ENCODE results near the gene SIX5.
A peak's percentile ranks its signal among the peaks of the same experiment; 100 is the strongest.

The SIX5 gene

DNA sequence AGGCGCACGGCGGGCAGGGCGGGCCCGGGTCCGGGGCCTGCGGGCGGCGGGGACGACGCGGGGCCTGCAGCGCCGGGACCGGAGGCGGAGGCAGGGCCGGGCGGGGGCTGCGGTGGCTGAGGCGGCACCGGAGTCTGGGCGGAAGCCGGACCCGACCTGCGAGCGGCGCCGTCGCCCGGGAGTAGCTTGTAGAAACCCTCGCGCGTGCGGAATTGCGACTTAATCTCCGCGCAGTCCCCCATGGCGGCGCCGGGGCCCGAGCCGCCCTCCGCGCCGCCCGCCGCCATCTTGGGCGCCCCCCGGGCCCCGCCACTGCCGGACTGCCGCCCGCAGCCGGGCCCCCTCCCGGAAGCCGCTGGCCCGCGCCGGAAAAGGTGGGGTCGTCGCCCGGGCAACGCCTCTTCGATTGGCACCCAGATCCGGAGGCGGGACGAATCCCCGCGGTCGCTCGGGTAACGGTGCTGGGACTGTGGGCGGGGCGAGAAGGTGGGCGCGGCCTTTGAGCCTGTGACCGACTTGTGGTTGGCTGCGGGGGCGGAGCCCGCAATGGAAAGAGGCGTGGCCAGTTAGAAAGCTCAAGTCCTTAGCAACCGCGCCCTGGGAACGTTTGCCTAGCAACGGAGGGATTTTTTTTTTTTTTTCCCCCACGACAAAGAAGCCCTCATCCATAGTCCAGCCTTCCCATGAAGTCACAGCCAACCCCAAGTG is 23.6 kb upstream of the SIX5 start, which contains the start of gene DMWD:
DMWD (minus strand) TSS at position 376 of the 708 bp plus-strand sequence; CDS start at position 287, 89 bp downstream.
- DNase-seq (ENCODE audit: low read depth), result peak; percentile 91

DNA sequence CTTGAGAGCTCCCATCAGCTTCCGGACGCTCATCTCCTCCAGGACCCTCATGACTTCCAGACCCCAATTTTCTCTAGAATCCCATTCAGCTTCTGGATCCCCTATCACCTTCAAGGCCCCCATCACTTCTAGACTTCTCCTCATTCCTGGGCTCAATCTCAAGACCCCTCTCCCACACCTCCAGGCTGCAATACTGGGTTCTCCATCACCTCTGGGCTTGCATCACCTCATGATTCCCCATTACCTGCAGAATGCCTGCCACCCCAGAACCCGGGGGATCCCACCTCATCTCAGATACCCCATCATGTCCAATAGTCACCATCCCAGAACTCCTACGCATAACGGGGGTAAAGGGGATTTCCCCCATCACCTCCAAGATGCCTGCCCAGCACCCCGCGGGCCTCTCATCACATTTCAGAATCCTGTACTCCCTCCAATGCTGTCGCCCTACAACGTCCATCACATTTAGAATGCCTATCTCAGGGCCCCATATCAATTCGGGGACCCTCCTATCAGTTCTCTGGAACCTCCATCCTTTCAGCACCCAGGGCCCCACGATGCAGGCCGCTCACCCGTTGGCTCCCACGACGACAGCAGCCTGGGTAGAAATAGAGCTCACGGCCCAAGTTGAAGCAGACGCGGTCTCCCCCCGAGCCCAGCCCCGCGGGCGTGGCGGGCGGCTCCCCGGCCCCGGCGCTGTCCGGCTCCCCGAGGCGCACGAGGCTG is 22.9 kb upstream of the SIX5 start:
- DNase-seq (ENCODE audit: low read depth), result no peak

DNA sequence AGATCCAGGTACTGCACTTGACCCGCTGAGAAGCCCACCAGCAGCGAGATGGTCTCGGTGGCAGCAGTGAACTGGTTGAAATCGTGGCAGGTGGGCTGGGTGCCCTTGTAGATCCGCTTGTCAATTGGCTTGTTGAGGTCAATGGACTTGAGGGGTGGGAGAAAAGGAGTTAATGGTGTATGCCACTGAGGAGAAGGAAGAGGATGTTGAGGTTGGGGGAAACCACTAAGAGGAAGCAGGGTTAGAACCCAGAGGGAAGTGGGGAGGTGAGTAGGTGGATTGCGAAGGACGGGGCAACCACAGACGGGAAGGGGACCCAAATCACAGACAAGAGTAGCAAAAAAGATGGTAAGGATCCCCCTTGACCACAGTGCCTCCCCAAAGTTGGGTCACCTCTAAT is 21.9 kb upstream of the SIX5 start:
- DNase-seq (ENCODE audit: low read depth), result no peak

DNA sequence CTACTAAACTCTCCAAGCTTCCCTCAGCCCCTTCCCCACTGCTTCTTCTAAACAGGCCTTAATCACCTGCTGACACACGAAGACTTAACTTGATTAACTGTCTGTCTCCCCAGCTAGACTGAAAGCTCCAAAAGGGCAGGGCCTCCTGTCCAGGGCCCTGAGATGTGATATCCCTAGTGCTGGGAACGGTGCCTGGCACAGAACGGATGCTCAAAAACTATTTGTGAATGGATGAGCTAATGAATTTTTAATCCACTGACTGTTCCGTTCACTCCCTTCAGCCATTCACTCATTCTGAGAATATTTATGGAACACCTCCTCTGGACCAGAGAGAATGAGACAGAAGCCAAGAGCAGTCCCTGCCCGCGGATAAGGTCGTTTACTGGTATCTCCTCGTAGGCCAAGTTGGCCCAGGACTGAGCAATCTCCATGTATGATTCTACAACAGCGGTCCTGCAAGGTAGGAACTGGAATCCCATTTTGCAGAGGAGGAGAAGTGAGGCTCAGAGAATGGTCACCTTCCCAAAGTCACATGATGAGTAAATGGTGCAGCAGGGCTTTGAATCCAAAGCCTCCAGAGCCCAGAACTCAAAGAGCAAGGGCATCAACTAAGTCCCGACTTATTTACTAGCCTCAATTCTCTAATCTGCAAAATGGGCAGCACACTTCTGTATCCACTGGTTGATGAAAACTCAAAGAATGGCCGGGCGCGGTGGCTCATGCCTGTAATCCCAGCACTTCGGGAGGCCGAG is 20.2 kb upstream of the SIX5 start:
- no peak for DNase-seq (ENCODE audit: low read depth)

DNA sequence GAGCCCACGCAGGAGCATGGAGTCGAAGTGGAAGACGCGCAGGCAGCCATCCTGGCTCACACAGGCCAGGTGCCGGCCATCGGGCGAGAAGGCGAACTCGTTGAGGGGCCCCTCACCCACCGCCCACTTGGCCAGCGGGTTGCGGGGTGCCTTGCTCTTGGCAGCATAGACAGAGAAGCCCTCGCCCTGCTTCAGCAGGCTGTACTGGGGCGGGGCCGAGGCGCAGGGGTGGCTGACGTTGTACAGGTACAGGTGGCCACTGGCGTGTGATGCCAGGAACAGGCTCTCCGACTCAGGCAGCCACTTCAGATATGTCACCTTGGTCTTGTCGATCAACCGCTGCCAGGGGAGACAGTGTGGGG is 17.5 kb upstream of the SIX5 start:
- no peak for DNase-seq (ENCODE audit: low read depth)

DNA sequence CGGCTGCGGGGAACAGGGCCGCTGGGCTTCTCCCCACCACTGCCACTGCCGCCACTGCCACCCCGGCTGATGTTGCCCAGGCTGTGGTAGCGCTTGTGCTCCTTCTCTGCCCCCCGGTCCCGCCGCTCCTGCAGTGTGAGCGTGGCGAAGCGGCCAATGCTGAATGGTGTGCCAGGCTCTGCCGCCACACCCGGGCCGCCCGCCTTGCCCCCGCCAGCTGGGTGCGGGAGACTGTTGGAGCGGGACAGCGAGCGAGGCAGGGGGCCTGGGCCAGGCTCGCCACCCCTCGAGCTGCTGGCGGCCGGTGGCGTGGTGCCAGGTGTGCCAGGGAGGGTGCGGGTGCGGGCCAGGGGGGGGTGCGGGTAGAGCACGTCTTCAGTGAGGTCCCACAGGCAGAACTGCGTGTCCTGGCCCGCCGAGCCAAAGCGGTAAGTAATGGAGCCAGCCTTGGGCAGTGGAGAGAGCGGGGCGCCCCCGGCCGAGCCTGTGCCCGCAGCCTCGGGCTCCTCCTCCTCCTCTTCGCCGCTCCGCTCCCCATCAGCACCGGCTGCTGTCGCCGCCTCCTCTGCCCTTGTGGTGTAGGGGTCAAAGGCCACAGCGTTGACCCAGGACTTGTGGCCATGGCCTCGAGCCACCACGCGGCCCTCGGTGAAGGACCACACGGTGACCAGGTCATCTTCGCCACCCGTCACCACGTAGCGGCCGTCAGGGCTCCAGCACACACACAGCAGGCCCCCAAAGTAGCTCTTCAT is 16.9 kb upstream of the SIX5 start:
- no peak for DNase-seq (ENCODE audit: low read depth)

DNA sequence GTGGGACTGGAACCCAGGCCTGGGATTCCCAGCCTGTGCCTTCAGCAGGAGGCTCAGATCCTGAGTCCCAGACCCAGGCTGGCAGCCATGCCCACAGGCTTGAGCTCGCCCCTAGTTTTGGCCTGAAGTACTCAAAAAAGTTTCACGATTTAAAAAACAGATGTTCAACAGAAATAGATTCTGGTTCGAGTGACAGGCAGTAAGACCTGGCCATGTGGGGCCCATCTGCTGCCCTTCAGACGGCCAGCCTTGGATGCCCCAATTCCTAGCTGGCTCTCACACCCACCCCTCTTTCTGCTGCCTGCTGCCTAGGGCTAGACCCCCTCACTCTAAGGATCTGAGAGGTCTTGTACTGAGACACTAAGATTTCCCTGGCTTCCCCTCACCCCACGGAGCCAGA is 16.0 kb upstream of the SIX5 start:
- no peak for DNase-seq (ENCODE audit: low read depth)

DNA sequence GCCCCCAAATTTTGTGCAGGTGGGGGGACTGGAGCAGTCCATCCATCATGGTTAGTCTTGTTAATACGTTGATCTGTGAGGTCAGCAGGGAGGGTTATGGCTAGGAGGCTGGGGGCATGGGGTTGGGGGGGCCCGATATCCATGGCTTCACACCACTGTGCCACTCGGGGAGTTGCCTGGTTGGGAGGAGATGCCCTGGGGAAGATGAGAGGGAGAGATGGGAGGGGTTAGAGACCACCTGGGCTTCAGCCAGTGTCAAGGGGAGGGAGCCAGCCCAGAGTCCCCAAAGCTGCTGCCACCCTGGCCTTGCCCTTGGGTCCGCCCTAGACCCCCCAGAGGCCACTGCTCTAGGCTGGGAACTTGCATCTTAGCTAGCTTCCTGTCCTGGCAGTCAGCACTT is 15.0 kb upstream of the SIX5 start:
- no peak for DNase-seq (ENCODE audit: low read depth)

DNA sequence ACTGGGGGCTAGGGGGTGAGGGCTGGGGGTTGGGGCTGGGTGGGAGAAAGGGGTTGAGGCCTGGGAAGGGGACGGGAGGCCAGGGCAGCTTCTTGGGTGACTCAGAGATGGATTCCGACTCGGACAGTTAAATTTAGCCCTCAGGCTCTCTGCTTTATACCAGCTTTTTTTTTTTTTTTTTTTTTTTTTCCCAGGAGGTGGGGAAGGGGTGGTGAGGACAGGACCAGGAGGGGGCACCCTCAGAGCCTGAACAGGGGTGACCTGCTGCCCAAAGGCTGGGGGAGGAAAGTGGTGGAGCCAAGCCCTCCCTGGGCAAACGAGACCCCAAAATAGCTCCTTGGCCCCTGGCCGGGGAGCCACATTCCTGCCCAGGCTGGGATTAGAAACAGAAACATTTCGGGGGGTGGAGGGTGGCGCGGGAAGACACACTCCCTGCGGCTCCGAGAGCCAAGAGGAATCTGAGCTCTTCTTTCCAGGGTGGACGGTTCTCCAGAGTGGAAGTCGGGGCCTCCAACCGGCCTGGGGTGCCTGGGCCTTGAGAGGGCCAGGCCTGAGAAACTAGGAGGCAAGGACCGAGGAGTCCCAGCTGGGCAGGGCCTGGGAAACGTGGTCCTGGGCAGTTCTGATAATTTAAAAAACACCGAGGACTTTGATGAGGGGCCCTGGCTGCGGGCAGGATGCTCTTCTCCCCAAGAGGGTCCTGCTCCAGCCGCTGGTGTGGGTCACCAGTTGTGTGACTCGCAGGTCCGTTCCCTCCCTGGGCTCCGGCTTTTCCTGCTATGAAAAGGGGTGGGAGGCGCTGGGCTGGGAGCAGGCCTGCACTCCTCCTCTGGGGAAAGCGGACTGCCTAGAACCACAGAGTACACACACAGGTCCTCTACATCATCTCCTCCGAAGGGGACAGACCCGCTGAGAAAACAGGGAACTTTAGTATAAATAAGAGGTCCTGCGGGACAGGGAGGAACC is 14.1 kb upstream of the SIX5 start:
- no peak for DNase-seq (ENCODE audit: low read depth)

DNA sequence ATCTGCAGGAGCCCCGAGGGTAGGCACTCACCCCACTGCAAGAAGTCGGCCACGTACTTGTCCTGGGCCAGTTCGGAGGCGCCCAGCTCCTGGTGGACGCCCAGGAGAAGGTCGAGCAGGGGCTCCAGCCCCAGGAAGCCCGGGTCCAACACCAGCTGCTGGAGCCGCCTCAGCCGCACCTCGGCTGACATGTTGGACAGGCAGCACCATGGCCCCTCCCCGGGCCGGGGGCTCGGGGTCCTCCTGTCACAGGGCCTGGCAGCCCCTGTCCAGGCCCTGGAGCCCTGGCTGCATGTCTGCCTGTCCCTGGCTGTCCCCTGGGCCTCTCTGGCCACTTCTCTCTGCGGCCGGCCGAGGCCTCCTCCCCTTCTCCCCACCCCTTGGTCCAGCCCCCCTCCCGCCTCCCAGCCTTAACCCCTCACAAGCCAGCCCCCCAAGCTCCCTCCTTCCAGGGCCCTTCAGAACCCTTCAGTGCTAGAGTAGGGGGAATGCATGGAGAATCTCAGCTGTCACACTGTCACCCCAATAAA is 13.2 kb upstream of the SIX5 start, which contains the start of gene DMPK:
DMPK (minus strand) TSS at position 329 of the 530 bp plus-strand sequence; CDS start at position 191, 138 bp downstream.
- no peak for DNase-seq (ENCODE audit: low read depth)

DNA sequence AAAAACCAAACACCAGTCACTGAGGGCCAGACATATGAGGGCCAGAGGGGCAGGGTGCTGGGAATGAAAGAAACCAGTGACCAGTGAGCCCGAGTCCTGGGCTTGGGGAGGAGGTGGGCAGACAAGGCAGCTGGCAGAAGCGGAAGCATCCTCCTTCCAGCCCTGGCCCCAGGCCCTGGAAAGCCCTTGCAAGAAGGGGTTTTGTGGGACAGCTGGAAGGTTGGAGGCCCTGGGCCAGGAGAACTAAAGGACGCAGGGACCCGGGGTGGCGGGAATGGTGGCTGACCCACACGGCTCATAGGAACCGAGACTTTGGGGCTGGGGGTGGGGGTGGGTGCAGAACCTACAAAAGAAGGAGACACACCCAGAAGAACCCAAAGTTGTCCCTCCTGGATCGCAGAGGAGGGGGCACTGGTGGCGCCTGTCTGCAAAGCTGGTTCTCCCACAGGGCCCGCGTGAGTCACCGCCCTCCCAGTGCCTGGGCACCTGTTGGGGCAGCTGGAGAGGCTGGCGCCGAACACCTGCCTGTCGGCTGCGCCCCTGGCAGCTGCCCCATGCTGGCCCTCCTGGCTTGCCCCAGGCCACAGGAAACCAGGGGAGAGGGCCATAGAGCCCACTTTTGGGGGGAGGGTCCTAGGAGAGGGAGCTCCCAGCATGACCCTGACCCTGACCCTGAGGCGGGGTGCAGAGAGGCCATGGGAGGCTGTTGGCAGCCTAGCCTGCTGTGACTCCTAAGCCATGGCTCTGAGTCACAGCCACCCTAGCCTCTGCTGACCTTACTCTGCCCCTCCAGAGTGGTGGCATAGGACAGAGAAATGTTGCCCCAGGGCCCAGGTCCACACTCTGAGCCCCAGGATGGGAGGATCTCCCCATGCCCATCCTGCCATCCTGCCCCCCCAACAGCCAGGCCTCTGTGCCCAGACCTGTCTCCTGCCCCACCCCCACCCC is 12.4 kb upstream of the SIX5 start:
- DNase-seq (ENCODE audit: low read depth), result no peak

DNA sequence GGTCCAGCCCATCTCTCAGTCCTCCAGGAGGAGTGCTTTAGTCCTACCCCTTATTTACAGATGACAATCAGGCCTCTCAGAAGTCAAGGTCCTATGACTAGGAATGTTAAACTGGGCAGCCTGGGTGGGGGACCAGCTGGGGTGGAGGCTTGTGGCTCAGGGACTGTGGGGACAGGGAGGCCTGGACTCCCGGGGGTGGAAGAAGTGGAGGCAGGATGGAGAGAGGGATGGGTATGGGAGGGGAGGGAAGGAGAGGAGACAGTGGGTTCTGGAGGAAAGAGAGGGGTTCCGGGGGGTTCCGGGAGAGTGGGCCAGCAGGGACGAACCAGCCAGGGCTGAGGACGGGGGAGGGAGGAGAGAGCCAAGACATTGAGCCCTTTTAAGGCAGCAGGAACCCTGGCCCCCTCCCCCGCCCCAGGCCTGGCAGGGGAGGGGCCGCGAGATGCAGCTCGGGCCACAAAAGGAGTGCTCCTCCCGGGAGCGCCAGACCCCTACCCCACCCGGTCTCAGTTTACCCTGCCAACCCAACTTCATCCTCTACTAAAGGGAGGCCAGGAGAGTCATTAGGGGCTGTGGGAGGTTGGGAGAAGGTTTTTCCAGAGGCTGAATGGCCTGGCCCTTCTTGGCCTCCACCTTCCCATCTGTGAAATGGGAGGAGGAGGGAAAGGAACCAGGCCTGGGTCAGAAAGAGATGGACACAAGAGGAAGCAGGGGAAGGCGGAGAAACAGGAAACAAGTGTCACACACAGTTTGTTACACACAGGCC is 11.6 kb upstream of the SIX5 start:
- DNase-seq (ENCODE audit: low read depth), result no peak

DNA sequence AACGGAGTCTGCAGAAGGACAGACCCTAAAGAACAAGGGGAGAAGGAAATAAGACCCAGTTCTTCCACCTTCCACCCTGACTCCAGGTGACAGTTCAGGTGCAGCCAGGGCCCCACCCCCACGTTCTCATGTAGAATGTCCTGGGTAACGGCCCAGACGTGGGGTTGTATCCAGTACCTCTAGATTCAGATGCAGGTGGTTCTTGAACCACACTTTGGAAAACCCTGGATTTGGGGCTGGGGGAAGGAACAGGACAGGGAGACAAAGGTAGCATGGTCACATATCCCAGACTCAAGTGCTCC is 11.0 kb upstream of the SIX5 start:
- DNase-seq (ENCODE audit: low read depth), result no peak

DNA sequence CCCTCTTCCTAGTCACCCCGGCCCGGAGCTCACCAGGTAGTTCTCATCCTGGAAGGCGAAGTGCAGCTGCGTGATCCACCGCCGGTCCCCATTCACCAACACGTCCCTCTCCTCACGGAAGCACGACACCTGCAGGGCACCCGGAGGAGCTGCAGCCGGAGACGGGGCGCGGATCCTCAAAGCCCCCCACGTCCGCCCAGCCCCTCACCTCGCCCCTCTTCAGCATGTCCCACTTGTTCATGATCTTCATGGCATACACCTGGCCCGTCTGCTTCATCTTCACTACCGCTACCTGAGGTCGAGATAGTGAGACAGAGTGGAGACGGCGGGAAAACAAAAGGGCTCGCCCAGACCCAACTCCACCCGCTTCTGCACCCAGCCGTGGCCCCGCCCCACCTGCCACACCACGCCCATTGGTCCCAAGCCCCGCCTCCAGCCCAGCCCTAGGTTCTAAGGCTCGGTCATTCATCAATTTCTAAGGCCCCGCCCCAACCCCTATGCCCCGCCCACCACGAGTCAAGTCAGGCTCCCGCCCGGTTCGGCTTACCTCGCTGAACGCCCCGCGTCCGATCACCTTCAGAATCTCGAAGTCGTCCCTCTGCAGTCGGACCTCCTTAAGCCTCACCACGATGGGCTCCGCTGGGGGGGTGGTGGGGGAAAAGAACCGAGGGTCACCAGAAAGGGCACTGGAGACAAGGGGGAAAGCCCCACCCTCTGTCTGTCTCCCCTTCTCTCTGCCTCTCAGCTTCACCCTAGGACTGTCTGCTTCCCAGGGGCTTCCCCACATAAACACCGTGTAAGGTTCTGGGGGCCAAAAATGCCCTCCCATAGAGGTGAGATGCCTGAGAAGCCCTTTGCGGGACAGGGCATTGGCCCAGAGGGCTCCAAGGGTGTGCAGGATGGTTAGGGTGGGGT is 10.4 kb upstream of the SIX5 start:
- no peak for DNase-seq (ENCODE audit: low read depth)

DNA sequence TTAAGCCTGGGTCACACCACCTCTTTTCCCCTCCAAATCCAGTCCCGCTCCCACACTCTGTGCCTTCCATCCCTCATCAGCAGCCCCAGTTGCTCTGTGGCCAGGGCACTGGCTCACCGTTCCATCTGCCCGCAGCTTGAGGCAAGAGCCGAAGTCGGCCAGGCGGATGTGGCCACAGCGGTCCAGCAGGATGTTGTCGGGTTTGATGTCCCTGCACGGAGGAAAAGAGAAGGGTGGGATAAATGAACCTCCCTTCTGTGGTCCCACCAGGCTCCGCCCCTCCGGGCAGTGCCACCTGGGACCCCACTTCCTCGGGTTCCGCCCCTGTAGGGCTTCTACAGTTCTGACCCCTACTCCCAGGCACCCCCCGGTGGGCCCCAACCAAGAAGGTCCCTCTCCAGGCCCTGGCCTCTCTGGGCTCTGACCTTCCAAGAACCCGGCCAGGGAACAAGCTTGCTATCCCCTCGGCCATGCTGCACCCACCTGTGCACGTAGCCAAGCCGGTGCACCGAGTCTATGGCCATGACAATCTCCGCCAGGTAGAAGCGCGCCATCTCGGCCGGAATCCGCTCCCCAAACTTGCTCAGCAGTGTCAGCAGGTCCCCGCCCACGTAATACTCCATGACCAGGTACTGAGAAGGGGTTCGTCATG is 9.1 kb upstream of the SIX5 start:
- DNase-seq (ENCODE audit: low read depth), result no peak

DNA sequence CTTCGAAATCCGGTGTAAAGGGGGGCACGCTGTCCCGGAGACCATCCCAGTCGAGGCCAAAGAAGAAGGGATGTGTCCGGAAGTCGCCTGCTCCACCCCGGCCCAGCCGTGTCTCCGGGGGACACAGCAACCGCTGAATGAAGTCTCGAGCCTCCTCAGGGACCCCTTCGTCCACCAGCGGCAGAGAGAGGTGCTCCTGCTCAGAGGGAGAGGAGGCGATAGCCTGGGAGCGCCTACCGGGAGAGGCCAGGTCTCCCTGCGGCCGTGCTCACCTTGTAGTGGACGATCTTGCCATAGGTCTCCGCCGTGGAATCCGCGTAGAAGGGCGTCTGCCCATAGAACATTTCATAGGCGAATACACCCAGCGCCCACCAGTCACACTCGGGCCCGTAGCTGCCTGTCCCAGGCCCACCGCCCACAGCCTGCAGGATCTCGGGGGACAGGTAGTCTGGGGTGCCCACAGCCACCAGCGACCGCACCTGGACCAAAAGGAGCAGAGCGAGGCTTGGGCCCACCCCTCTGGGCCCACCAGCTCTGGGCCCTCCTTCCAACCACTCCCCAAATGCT is 8.4 kb upstream of the SIX5 start:
- DNase-seq (ENCODE audit: low read depth), result no peak

DNA sequence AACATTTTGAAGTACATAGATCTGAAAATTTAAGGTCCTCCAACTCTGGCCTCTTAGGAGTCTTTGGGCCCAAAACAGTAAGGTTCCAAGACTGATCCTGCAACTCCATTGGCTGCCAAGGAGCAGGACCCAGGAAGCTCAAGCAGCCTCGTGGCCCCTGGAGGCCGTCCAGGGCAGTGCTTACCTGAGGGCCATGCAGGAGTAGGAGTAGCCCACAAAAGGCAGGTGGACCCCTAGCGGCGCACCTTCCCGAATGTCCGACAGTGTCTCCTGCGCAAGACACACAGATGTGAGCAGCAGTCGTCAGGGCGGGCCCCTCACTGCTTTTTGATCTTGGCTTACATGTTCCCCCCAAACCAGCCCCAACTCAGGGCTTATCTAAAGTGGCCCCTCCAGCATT is 5.7 kb upstream of the SIX5 start:
- no peak for DNase-seq (ENCODE audit: low read depth)

Measured in HS-5 (cell line).